ENCODE results near the gene USF2. TPM values are rescaled to one million over a fixed set of nuclear protein-coding genes. Genes with fewer than 3 reads are reported as not detected.

The USF2 gene
- total and polyA plus RNA-seq, 2 donors (not counting 1 experiment from before 2014, with no cell fraction given) = 318 to 377 TPM

DNA sequence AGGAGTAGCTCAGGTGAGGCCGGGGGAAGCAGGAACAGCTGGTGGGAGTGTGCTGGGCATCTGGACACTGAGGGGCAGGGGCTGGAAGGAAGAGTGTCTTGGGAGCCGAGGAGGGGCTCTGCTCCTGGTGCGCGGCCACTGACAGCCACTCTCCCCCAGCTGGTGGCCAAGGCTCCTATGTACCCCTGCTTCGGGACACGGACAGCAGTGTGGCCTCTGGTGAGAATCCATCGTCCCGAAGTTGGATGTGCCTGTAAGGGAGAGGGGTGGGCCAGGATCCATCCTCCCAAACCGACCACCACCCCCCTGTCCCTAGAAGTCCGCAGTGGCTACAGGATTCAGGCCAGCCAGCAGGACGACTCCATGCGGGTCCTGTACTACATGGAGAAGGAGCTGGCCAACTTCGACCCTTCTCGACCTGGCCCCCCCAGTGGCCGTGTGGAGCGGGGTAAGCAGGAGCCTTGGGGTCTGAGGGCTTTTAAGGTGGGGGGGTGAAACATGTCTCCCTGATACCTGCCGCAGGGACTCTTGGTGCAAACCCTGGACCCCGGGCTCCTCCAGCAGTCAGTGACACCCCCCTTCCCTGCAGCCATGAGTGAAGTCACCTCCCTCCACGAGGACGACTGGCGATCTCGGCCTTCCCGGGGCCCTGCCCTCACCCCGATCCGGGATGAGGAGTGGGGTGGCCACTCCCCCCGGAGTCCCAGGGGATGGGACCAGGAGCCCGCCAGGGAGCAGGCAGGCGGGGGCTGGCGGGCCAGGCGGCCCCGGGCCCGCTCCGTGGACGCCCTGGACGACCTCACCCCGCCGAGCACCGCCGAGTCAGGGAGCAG lies 2.0 kb upstream of the USF2 start:
- Histone ChIP-seq H3K9ac (ENCODE audit: low read length) (peak overlapping the region; percentile 91), H2AFZ (ENCODE audit: insufficient read depth, low read depth, low read length, poor library complexity, severe bottlenecking) (peak overlapping the region; percentile 80), H3K4me3 (ENCODE audit: control extremely low read depth in 1 of 5, extremely low read depth in 1 of 5, insufficient read depth in 1 of 5, low read depth in 2 of 5, low read length in 4 of 5) (peak overlapping the region in 4 of 5 experiments; percentile 74 to 97 (median 80)), H3K4me2 (replicated peaks; ENCODE audit: low read depth, low read length, poor library complexity, severe bottlenecking) (peak overlapping the region; percentile 95), H3K27me3 (replicated peaks in 1 of 4; ENCODE audit: control extremely low read depth in 1 of 4, control insufficient read depth in 3 of 4, insufficient read depth in 4 of 4, low read length in 3 of 4) (no peaks in the 10 kb centered on the region), H3K36me3 (replicated peaks in 1 of 2; ENCODE audit: control extremely low read depth in 1 of 2, control insufficient read depth in 1 of 2, extremely low read depth in 1 of 2, insufficient read depth in 2 of 2, low read length in 1 of 2) (peaks cover 0 to 24% of the 10 kb centered on the region in 2 experiments), H4K20me1 (ENCODE audit: control insufficient read depth, insufficient read depth, low read length, poor library complexity, severe bottlenecking) (peaks cover 33% of the 10 kb centered on the region), H3K4me1 (ENCODE audit: control insufficient read depth in 2 of 2, insufficient read depth in 2 of 2, low read length in 2 of 2) (peaks cover 37 to 57% of the 10 kb centered on the region in 2 donors), H3K27ac (ENCODE audit: low read length in 2 of 2) (peak overlapping the region in 1 of 2 donors; percentile 88), H3K9me3 (ENCODE audit: control extremely low read depth in 1 of 3, control insufficient read depth in 2 of 3, insufficient read depth in 1 of 3, low read length in 2 of 3) (no peaks in the 10 kb centered on the region), H3K79me2 (ENCODE audit: control insufficient read depth, insufficient read depth, low read length) (peaks cover 34% of the 10 kb centered on the region)
- Mint-ChIP-seq H3K4me1 (peaks cover 51% of the 10 kb centered on the region), H3K9me3 (ENCODE audit: insufficient read depth) (no peaks in the 10 kb centered on the region), H3K27me3 (no peaks in the 10 kb centered on the region), H3K4me3 (peak overlapping the region; percentile 91), H3K27ac (peak overlapping the region; percentile 95)
- intact Hi-C loops (cut with micrococcal nuclease) = loop anchor here (1.0 to 5.0 kb wide), 2 partner anchors 125 to 199 kb away; no protein-coding TSS in a partner anchor
- ATAC-seq (ENCODE audit: low read depth) = no peak
- TF ChIP-seq EZH2 (IDR thresholded peaks at IDR 0.05; ENCODE audit: borderline replicate concordance, insufficient read depth, low read depth, low read length, poor library complexity, severe bottlenecking) = no peak
- TF ChIP-seq, protein P1, sequence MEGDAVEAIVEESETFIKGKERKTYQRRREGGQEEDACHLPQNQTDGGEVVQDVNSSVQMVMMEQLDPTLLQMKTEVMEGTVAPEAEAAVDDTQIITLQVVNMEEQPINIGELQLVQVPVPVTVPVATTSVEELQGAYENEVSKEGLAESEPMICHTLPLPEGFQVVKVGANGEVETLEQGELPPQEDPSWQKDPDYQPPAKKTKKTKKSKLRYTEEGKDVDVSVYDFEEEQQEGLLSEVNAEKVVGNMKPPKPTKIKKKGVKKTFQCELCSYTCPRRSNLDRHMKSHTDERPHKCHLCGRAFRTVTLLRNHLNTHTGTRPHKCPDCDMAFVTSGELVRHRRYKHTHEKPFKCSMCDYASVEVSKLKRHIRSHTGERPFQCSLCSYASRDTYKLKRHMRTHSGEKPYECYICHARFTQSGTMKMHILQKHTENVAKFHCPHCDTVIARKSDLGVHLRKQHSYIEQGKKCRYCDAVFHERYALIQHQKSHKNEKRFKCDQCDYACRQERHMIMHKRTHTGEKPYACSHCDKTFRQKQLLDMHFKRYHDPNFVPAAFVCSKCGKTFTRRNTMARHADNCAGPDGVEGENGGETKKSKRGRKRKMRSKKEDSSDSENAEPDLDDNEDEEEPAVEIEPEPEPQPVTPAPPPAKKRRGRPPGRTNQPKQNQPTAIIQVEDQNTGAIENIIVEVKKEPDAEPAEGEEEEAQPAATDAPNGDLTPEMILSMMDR (IDR thresholded peaks at IDR 0.05) = no peak
- ChIA-PET POLR2A (interaction anchor here (0.6 to 1.1 kb wide), 3 partner anchors 68 to 421 kb away, joined by 3 to 7 read pairs (median 5); no protein-coding TSS in a partner anchor), CTCF (interaction anchor here (1.0 to 2.2 kb wide), 5 partner anchors 15 to 201 kb away, joined by 4 to 7 read pairs (median 4); no protein-coding TSS in a partner anchor)
- WGBS (ENCODE audit: insufficient coverage) = 38% methylated on average over 30 of the region's 39 CpGs
- peak; percentile 51 for DNase-seq

All from B cell (primary cell).